GM19099 (cell line): ENCODE measurements around the gene MAP3K13.

Experiments
- POLR2A ChIP-seq: IDR thresholded peaks from 3 replicates; pipeline ENCODE4 v1.6.1; 2011; ENCODE audit warnings: low read depth; ENCODE audit not compliant: insufficient read length; ENCODE audit errors: extremely low read depth

The MAP3K13 gene

DNA sequence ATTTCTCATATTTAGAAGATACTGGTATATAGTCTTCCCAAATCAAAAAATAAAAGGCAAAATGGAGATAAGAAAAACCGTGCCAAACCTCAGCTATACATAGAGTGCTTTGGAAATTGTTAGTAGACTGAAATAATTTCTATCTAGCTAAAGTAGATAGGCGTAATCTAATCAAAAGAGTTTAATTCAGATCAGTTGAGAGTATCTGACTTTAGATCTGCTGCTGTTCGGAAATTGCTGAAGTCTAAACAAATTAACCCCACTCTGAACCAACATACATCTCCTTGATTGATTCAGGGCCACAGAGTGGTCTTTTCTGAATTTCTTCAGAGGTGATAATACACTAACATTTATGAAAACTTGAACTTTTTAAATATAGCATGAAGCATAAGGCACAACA lies 40.1 kb downstream of the MAP3K13 start:
- TF ChIP-seq POLR2A: no peak

DNA sequence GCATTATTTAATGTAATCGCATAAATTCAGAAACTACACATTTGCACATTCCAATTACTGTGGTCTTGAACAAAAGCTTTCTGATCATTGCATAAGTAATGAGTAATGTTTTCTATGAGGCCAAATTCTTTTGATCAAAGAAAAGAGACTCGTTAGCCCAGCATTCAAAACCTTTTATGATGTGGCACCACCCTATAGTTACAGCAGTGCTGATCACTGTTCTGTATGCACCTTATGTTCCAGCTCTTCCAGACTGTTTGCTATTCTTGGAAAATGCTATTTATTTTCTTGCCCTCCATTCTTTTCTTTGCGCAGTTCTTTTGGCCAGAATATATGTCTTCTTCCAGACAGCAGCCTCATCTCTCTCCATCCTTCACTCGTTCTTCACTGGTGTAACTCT lies 42.3 kb downstream of the MAP3K13 start:
- TF ChIP-seq POLR2A: no peak

DNA sequence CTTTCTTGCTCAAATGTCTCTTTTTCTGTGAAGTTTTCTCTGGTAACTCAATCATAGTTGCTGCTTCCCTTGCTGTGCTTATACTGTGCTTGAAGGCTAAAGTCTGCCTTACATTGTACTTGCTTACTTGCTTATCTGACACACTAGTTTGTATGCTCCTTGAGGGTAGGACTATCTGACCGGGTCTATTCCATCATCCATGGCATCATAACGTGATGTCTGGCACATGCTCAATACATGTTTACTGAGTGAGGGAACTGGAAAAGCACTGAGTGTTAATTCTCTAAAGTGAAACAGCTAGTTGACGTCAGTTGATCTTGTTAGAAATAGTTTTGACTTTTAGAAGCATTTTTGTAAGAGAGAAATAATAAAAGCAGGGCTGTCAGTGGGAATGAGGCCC lies 42.7 kb downstream of the MAP3K13 start:
- TF ChIP-seq POLR2A: no peak

DNA sequence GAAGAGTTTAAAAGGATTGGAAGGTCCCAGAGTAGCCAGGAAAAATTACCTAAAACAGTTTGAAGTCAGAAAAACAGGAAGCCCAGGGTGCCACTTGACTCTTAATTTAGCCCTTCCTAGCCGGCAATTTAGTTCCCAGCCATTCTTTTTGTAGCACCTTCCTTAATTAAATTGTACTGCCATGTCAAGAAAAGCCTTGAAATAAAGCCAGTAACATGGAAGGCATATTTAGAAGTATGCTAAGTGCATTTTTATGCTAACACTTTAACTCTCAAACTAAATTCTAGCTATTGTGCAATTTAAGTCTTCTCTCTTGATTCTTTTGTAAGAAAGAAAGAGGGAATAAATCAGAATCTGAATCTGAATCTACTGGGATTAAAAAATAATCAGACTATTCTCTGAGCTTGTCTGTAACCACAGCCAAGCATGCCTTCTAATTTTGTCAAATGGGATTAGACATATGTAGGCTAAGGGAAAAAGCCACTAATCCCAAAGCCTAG lies 43.2 kb downstream of the MAP3K13 start:
- TF ChIP-seq POLR2A: no peak

DNA sequence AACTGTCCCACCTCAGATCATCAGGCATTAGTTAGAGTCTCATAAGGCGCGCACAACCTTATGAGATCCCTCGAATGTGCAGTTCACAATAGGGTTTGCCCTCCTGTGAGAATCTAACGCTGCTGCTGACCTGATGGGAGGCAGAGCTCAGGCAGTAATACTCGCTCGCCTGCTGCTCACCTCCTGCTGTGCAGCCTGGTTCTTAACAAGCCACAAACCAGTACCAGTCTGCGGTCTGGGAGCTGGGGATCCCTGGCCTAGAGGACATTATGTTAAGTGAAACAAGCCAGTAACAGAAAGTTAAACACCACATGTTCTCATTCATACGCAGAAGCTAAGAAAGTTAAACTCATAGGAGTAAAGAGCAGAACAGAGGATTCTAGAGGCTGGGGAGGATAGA lies 47.0 kb downstream of the MAP3K13 start:
- no peak for TF ChIP-seq POLR2A

DNA sequence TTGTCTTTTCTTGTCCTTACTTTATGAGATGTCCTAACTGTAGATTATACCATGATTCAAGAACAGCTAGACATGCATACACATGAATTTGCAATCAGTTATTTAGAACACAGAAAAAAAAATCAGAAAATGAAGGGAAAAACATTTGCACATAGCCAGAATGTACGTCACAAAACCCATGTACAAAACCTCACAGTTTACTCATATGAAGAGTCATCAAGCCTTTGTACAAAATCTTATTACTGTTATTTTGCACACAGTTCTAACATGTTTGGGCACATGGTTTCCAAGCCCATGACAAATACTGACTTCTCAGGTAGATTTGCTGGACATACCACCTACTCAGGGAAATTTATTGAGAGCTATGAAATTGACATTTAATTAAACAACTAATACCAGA lies 48.2 kb downstream of the MAP3K13 start:
- no peak for TF ChIP-seq POLR2A

DNA sequence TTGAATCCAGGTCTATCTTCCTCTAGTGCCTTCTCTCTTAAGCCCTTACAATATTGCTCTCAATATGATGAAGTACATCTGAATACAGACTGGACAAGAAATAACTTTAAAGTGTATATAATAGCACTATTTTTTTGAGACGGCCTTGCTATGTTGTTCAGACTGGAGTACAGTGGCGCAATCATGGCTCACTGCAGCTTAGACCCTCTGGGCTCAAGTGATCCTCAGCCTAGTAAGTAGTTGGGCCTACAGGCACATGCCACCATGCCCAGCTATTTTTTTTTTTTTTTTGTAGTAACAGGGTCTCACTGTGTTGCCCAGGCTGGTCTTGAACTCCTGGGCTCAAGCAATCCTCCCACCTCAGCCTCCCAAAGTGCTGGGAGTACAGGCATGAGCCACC lies 53.6 kb downstream of the MAP3K13 start:
- no peak for TF ChIP-seq POLR2A

DNA sequence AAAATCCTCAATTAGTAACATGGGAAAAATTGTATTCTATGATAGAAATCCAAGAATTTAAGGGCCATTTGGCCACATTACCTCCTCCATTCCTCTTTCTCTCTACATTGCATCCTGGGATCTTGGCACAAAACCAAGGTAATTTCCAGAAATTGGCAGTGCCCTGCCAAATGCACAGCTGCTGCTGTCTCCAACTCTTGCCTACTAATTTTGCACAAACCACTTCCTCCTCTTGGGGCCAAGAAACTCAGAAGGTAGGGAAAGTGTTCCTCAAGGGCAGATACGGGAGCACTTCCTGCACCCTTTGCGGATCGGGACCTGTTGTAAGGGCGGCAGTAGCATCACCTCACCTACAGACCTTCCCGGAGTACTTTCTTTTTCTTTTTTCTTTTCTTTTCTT lies 57.8 kb downstream of the MAP3K13 start:
- TF ChIP-seq POLR2A: no peak

DNA sequence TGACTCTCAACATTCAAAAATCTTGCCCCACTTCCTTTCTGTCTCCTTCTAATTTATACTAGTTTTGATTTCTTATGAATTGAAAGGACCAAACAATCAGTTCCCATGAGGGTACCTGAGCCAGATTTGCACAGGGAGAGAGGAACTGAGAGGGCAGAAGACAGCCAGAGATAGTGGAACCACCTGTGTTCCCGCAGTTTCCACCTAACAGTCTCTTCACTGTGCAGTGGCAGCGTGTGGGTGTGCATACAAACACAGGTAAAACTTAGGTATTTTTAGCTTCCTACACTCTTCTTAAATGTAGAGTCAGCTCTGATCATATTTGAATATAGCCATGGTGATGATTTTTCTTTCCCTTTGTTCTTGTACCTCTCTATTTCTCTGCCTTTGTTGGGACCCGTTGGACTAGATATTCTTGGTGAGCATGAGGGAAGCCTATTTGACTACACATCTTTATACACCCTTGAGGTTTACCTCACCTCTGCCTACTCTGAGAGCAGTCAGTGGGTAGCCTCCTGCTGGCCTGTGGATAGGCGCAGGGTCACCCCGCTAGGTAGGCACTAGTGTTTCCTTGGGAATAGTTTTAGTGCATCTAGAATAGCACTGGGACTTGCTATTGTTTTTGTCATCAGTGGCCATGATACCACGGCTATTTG lies 58.8 kb downstream of the MAP3K13 start:
- no peak for TF ChIP-seq POLR2A

DNA sequence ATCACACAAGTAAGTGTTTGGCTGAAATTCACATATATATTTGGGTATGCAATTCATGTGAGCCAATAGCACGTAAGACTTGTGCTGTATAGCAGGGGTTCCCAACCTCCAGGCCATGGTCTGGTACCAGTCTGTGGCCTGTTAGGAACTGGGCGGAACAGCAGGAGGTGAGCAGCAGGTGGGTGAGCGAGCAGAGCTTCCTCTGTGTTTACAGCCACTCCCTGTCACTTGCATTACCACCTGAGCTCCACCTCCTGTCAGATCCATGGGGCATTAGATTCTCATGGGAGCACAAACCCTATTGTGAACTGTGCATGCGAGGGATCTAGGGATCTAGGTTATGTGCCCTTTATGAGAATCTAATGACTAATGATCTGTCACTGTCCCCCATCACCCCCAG lies 59.7 kb downstream of the MAP3K13 start:
- no peak for TF ChIP-seq POLR2A

DNA sequence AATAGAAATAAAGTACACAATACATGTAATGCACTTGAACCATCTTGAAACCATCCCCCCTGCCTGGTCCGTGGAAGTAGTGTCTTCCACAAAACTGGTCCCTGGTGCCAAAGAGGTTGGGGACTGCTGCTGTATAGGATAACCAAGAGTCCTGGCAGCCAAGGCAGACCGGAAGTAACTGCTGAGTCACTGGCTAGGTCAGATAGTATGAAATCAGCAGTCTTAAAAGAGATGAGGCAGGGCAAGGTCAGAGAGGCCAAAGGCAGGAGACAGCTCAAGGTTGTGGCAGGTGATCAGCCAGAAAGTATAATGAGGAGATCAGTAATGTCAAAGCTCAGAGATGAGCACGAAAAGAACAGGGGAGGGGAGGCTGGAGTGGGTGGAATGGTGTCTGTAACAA lies 60.2 kb downstream of the MAP3K13 start:
- TF ChIP-seq POLR2A: no peak

DNA sequence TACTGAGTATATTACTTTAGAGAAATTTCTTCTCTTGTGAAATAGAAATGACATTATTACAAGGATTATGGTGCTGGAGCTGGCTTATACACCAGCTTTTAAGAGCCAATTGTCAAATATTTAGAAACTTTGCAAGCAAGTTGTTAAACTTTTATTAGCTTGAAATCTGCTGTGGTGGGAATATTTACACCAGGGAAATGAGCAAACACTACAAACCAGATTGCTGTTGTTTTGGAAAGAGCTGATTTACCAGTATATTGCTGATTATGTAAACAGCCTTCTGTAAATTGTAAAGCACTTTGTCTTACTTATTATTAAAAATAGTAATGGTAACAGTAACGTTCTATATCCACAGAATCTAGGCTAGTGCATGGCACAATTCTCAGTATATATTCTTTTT lies 61.5 kb downstream of the MAP3K13 start:
- TF ChIP-seq POLR2A: no peak

DNA sequence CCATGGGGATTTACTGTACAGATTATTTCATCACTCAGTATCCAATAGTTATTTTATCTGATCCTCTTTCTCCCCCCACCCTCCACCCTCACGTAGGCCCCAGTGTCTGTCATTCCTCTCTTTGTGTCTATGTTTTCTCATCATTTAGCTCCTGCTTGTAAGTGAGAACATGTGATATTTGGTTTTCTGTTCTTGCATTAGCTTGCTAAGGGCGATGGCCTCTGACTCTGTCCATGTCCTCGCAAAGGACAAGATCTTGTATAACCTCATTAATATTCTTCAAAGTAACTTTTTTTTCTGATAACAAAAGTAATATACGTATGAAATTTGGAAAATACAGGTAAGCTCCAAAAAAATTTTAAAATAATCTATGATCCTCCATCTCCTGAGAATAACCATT lies 67.4 kb downstream of the MAP3K13 start:
- no peak for TF ChIP-seq POLR2A

DNA sequence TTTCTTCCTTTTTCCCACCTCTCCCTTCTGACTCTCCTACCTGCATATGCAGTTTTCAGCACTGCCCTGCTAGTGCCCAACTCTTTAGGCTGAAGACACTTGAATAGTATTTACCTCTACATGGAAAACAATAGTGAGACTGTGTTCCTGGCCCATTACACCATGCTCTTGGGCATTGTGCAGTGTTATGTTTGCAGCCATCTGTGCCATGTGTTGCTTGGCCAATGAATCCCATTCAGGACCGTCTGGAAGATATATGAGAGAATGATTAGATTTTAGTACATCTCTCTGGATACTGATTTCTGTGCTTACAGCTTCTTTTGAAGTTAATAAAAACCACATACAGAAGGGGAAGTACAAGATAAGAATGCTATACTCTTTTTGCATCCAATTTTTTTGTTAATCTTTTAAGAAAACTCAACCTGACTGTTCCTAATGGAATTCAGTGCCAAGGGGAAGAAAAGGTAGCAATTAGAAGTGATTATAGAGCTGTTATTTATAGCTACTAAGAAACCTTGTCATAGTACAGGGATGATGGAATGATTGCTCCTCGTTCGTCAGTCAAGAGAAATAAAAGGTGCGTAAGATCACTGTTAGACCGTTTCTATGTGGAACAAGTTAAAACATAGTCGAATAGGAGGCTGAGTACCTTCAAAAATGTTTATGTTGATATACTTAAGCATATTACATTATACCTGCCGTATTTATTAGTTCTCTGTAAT lies 77.0 kb downstream of the MAP3K13 start:
- no peak for TF ChIP-seq POLR2A

DNA sequence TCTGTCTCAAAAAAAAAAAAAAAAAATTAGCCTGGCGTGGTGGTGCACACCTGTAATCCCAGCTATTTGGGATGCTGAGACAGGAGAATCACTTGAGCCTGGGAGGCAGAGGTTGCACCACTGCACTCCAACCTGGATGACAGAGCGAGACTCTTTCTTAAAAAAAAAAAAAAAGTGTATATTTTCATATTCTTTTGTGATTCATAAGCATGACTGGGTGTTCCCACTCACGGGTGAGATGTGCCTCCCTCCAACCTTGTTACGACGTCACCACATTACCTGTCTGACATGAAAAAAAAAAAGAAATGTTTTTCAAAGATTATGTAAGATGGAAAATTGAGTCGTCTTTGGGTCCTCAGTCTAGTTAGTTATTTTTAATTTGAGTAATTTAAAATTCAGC lies 79.1 kb downstream of the MAP3K13 start:
- TF ChIP-seq POLR2A: no peak

DNA sequence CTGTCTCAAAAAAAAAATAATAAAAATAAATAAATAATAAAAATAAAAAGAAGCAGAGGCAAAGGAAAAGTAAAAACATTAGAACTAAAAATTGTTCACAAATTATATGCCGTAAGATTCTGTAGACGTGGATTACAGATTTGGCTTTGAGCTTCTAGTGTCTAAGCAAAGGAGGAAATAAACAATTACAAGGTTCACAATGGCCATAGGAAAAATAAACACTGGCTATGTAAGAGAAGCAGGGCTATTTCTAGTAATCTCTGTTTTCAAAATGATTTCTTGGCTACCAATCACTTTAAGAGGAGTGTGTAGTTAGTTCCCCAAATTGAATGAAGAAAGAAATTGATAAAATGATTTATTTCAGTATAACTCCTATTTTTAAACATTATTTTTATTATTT lies 81.4 kb downstream of the MAP3K13 start:
- no peak for TF ChIP-seq POLR2A
